A549 (cell line): ENCODE results near the gene TNFRSF19. TPM values are rescaled to one million over a fixed set of nuclear protein-coding genes. Genes with fewer than 3 reads are reported as not detected.
A peak's percentile ranks its signal among the peaks of the same experiment; 100 is the strongest.

Experiments
- ATAC-seq, 2 experiments: fragments of 200-7000 bp in 1 of 2; fragments of >200 bp in 1 of 2; cut with Nextera tagmentation in 1 of 2; cut with Tn5 transposase in 1 of 2; 3 replicates each; pipeline versions ENCODE4 v1.8.0 to v1.9.1; 2018 to 2020; ENCODE audit warnings: mild to moderate bottlenecking in 1 of 2, moderate library complexity in 1 of 2
- CTCF ChIA-PET: fragments of 300-600 bp; sonication (Branson Sonifier 250); formaldehyde crosslinking; extraction: SDS; loops from one replicate; lab custom pipeline; 2021; ENCODE audit warnings: antibody characterized with exemption, inconsistent platforms; lab: Yijun Ruan, JAX
- POLR2A ChIA-PET: fragments of 350-600 bp; formaldehyde crosslinking; extraction: SDS; loops from one replicate; lab custom pipeline; 2021; ENCODE audit warnings: antibody characterized with exemption, inconsistent platforms; lab: Yijun Ruan, JAX
- DNase-seq, 2 experiments: peaks; one replicate each; pipeline versions ENCODE4 v3.0.0 to v3.0.0-alpha.2; 2011 to 2016; ENCODE audit warnings: low read depth in 1 of 2, low spot score in 1 of 2
- FAIRE-seq: peaks from 2 replicates; lab custom pipeline; 2011; peaks lifted over from hg19 to GRCh38; lab: Jason Lieb, UNC
- H3K27ac ChIP-seq, 2 experiments: fragments of >200 bp; sonication (Bioruptor Twin); formaldehyde crosslinking; 3 replicates each; pipeline ENCODE4 v1.5.1; 2016 to 2017
- H3K4me1 ChIP-seq: fragments of >200 bp; sonication (Bioruptor Twin); formaldehyde crosslinking; 3 replicates; pipeline ENCODE4 v1.6.1; 2016
- H3K4me2 ChIP-seq: fragments of >200 bp; sonication (Bioruptor Twin); formaldehyde crosslinking; 3 replicates; pipeline ENCODE4 v1.6.1; 2016
- H3K4me3 ChIP-seq: fragments of >200 bp; sonication (Bioruptor Twin); formaldehyde crosslinking; 3 replicates; pipeline ENCODE4 v1.5.1; 2016
- H3K9me3 ChIP-seq: fragments of >200 bp; sonication (Bioruptor Twin); formaldehyde crosslinking; 3 replicates; pipeline ENCODE4 v1.6.1; 2016
- BHLHE40 ChIP-seq: IDR thresholded peaks from 2 replicates; pipeline ENCODE4 v1.6.1; 2012; ENCODE audit warnings: low read depth, low read length, inconsistent platforms
- CHD2 ChIP-seq: fragments of 150-350 bp; IDR thresholded peaks from 2 replicates; pipeline ENCODE4 v1.6.1; 2014; ENCODE audit warnings: low read length; ENCODE audit not compliant: partially characterized antibody
- CHD4 ChIP-seq: fragments of 200-600 bp; sonication (generic); IDR thresholded peaks from 2 replicates; pipeline ENCODE4 v1.6.1; 2016; ENCODE audit warnings: antibody characterized with exemption, mild to moderate bottlenecking, borderline replicate concordance
- EP300 ChIP-seq, 2 experiments: fragments of >200 bp; sonication (Bioruptor Twin); formaldehyde crosslinking; IDR thresholded peaks; 2 replicates in 1 of 2; 3 replicates in 1 of 2; pipeline ENCODE4 v1.6.1; 2016 to 2017
- ESRRA ChIP-seq: fragments of 150-350 bp; IDR thresholded peaks from 2 replicates; pipeline ENCODE4 v1.6.1; 2014; ENCODE audit warnings: mild to moderate bottlenecking, low read length, borderline replicate concordance
- GATA3 ChIP-seq: IDR thresholded peaks from 2 replicates; pipeline ENCODE4 v1.6.1; 2012; ENCODE audit warnings: borderline replicate concordance
- HDAC2 ChIP-seq: fragments of 200-600 bp; sonication (generic); IDR thresholded peaks from 2 replicates; pipeline ENCODE4 v1.6.1; 2016
- HMGXB4 ChIP-seq: fragments of 250-450 bp; sonication (Bioruptor Pico); IDR thresholded peaks from 2 replicates; pipeline ENCODE4 v1.5.0; 2021; ENCODE audit warnings: mild to moderate bottlenecking, moderate library complexity, borderline replicate concordance
- HOXB13 ChIP-seq: fragments of 250-450 bp; sonication (Bioruptor Pico); IDR thresholded peaks from 2 replicates; pipeline ENCODE4 v1.5.0; 2020; ENCODE audit warnings: low read depth, mild to moderate bottlenecking, moderate library complexity
- HOXB5 ChIP-seq: fragments of 250-450 bp; sonication (Bioruptor Pico); IDR thresholded peaks from 2 replicates; pipeline ENCODE4 v1.5.0; 2020; ENCODE audit warnings: mild to moderate bottlenecking, moderate library complexity
- JUN ChIP-seq, 2 experiments: fragments of >200 bp; sonication (Bioruptor Twin); formaldehyde crosslinking; IDR thresholded peaks; 2 replicates in 1 of 2; 3 replicates in 1 of 2; pipeline ENCODE4 v1.6.1; 2016 to 2017
- JUNB ChIP-seq: fragments of >200 bp; sonication (Bioruptor Twin); formaldehyde crosslinking; IDR thresholded peaks from 2 replicates; pipeline ENCODE4 v1.6.1; 2016
- KDM1A ChIP-seq: fragments of 200-600 bp; sonication (generic); IDR thresholded peaks from 2 replicates; pipeline ENCODE4 v1.6.1; 2016; ENCODE audit warnings: low read depth, mild to moderate bottlenecking
- KDM5A ChIP-seq: fragments of 200-600 bp; sonication (generic); IDR thresholded peaks from 2 replicates; pipeline ENCODE4 v1.6.1; 2016; ENCODE audit warnings: antibody characterized with exemption, mild to moderate bottlenecking
- MAX ChIP-seq: IDR thresholded peaks from 2 replicates; pipeline ENCODE4 v1.6.1; 2012
- MAZ ChIP-seq: fragments of 150-350 bp; IDR thresholded peaks from 2 replicates; pipeline ENCODE4 v1.6.1; 2014; ENCODE audit warnings: antibody characterized with exemption, low read depth, low read length, borderline replicate concordance
- NFE2L2 ChIP-seq: fragments of 150-350 bp; conservative IDR thresholded peaks from 2 replicates; pipeline ENCODE4 v1.6.1; 2014; ENCODE audit warnings: low read length
- POLR2A ChIP-seq: IDR thresholded peaks from 2 replicates; pipeline ENCODE4 v1.6.1; 2012; ENCODE audit warnings: mild to moderate bottlenecking, low read length
- RCOR1 ChIP-seq: fragments of 150-350 bp; IDR thresholded peaks from 2 replicates; pipeline ENCODE4 v1.6.1; 2014; ENCODE audit warnings: antibody characterized with exemption, low read length, low read depth
- RFX5 ChIP-seq: fragments of 450-650 bp; IDR thresholded peaks from 2 replicates; pipeline ENCODE4 v1.7.1; 2014; ENCODE audit warnings: antibody characterized with exemption, mild to moderate bottlenecking, moderate library complexity
- SMC3 ChIP-seq: fragments of >200 bp; sonication (Bioruptor Twin); formaldehyde crosslinking; IDR thresholded peaks from 3 replicates; pipeline ENCODE4 v1.6.1; 2018; ENCODE audit warnings: inconsistent platforms
- TFCP2L1 ChIP-seq: fragments of 250-450 bp; sonication (Bioruptor Pico); IDR thresholded peaks from 2 replicates; pipeline ENCODE4 v1.5.0; 2021; ENCODE audit warnings: mild to moderate bottlenecking
- TP53 ChIP-seq: fragments of 250-450 bp; sonication (Bioruptor Pico); IDR thresholded peaks from 2 replicates; pipeline ENCODE4 v1.5.0; 2021; ENCODE audit warnings: mild to moderate bottlenecking, moderate library complexity
- USF2 ChIP-seq: fragments of 450-650 bp; IDR thresholded peaks from 2 replicates; pipeline ENCODE4 v1.6.1; 2014; ENCODE audit warnings: antibody characterized with exemption
- ZFP36 ChIP-seq: fragments of 450-650 bp; IDR thresholded peaks from 2 replicates; pipeline ENCODE4 v1.6.1; 2014; ENCODE audit warnings: borderline replicate concordance; ENCODE audit not compliant: partially characterized antibody
- ZNF302 ChIP-seq: fragments of 250-450 bp; sonication (Bioruptor Pico); IDR thresholded peaks from 2 replicates; pipeline ENCODE4 v1.9.0; 2021; ENCODE audit warnings: inconsistent platforms, mild to moderate bottlenecking, moderate library complexity
- ZSCAN20 ChIP-seq: fragments of 250-450 bp; sonication (Bioruptor Pico); IDR thresholded peaks from 2 replicates; pipeline ENCODE4 v1.8.0; 2022; ENCODE audit warnings: mild to moderate bottlenecking, moderate library complexity
- WGBS: methylation state at CpG from one replicate; pipeline ENCODE4 v1.1.6; 2017; ENCODE audit errors: missing lambda C conversion rate; 5-methylcytosine and 5-hydroxymethylcytosine counted together
- polyA plus RNA-seq, 4 experiments: library from polyadenylated mRNA; depleted of rRNA in 3 of 4; stranded (reverse); fragments of >200 nt; fragmentation: RNase III in 1 of 4; extraction: RNeasy Plus Mini Kit Qiagen cat#74134 plus additional on column Dnase treatment in 1 of 4; gene quantifications; 2 replicates in 3 of 4; 3 replicates in 1 of 4; pipeline ENCODE4 v1.2.3, GENCODE V29; 2011 to 2017

TNFRSF19 gene
- polyA plus RNA-seq, 2 of the 4 experiments (the other 2 are of a cell fraction) = 1.2 to 1.9 TPM

DNA sequence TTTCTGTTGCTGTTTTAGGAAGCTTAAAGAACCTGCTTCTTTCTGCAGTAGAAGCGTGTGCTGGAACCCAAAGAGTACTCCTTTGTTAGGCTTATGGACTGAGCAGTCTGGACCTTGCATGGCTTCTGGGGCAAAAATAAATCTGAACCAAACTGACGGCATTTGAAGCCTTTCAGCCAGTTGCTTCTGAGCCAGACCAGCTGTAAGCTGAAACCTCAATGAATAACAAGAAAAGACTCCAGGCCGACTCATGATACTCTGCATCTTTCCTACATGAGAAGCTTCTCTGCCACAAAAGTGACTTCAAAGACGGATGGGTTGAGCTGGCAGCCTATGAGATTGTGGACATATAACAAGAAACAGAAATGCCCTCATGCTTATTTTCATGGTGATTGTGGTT lies 103.1 kb downstream of the TNFRSF19 start:
- no peak for TF ChIP-seq HOXB13 (CRISPR knock-in tag)
- TF ChIP-seq RFX5 = no peak
- TF ChIP-seq NFE2L2 = no peak
- TF ChIP-seq GATA3 = no peak
- no peak for TF ChIP-seq KDM5A
- TF ChIP-seq JUN (IDR thresholded peaks at IDR 0.05) = no peak
- TF ChIP-seq MAZ = no peak
- TF ChIP-seq JUNB = no peak
- no peak for TF ChIP-seq ZSCAN20 (CRISPR knock-in tag)
- TF ChIP-seq CHD4 = no peak
- TF ChIP-seq TFCP2L1 (CRISPR knock-in tag) = no peak
- no peak for TF ChIP-seq POLR2A
- no peak for TF ChIP-seq RCOR1
- no peak for TF ChIP-seq USF2
- no peak for TF ChIP-seq ZNF302
- 57% methylated on average over 4 of the region's 4 CpGs for WGBS
- ATAC-seq (no peak), FAIRE-seq (no peak), DNase-seq (no peak)
- H3K4me2 ChIP-seq = no peak overlapping the region
- no peaks in the 10 kb centered on the region for H3K9me3 ChIP-seq
- ChIA-PET CTCF (interaction anchor here (0.8 to 1.3 kb wide), 2 partner anchors 95 to 237 kb away, joined by 3 to 5 read pairs; no protein-coding TSS in a partner anchor), POLR2A (interaction anchor here (0.5 kb wide), 1 partner anchor 35 kb away, joined by 6 read pairs; no protein-coding TSS in a partner anchor)
- peaks cover 33% of the 10 kb centered on the region for H3K4me1 ChIP-seq
- H3K4me3 ChIP-seq = no peak overlapping the region
- no peak overlapping the region for H3K27ac ChIP-seq

- Histone ChIP-seq H3K4me2 (no peak overlapping the region), H3K4me1 (peaks cover 40% of the 10 kb centered on the region)
- TF ChIP-seq ZFP36 = no peak
- no peak for TF ChIP-seq HOXB13 (CRISPR knock-in tag)
- no peak for TF ChIP-seq RCOR1
- no peak for TF ChIP-seq CHD2
- no peak for TF ChIP-seq HDAC2
- no peak for TF ChIP-seq ESRRA
- no peak for TF ChIP-seq BHLHE40
- TF ChIP-seq TP53 (CRISPR knock-in tag) = no peak
- TF ChIP-seq JUN (IDR thresholded peaks at IDR 0.05) = no peak
- TF ChIP-seq HOXB5 (CRISPR knock-in tag) = no peak
- TF ChIP-seq KDM1A = no peak
- TF ChIP-seq, all 56 proteins: peak for 0
- FAIRE-seq (no peak), ATAC-seq (no peak), DNase-seq (no peak)
- no peak overlapping the region; a peak in 2 of 6 replicates for H3K27ac ChIP-seq
- POLR2A ChIA-PET = no interaction called here
- no peak overlapping the region for H3K4me3 ChIP-seq
- no peaks in the 10 kb centered on the region for H3K9me3 ChIP-seq
- CTCF ChIA-PET = no interaction called here
- 84% methylated on average over 8 of the region's 8 CpGs for WGBS
Measured at GRCh38 chr13:23673867-23674605, 103.8 kb downstream of the TNFRSF19 start.

- POLR2A ChIA-PET = no interaction called here
- Histone ChIP-seq H3K4me3 (no peak overlapping the region), H3K4me2 (peak overlapping the region; percentile 57), H3K9me3 (no peaks in the 10 kb centered on the region), H3K27ac (peak overlapping the region; percentile 38 to 56; a peak in 1 of 6 replicates), H3K4me1 (peaks cover 46% of the 10 kb centered on the region)
- CTCF ChIA-PET = interaction anchor here (1.5 kb wide), 1 partner anchor 33 kb away, joined by 3 read pairs; no protein-coding TSS in a partner anchor
- DNase-seq (peak; percentile 57 to 60), ATAC-seq (peak; percentile 73 to 90; a peak in 5 of 6 replicates), FAIRE-seq (no peak)
- WGBS = 27% methylated on average over 5 of the region's 5 CpGs
- TF ChIP-seq HMGXB4 (CRISPR knock-in tag) = no peak
- TF ChIP-seq BHLHE40 = 0 out of 2 replicates have a peak, but pooled peaks have one; percentile 21
- TF ChIP-seq SMC3 = no peak
- TF ChIP-seq HOXB5 (CRISPR knock-in tag) = no peak
- TF ChIP-seq EP300 (IDR thresholded peaks at IDR 0.05) = 0 out of 5 replicates have a peak, but pooled peaks of 1 of the 2 experiments have one; percentile 25
- peak; percentile 51; the same call in 1 of the 2 replicates for TF ChIP-seq JUNB
- no peak for TF ChIP-seq MAX
- TF ChIP-seq MAZ = no peak
Measured at GRCh38 chr13:23674795-23675640, 104.8 kb downstream of the TNFRSF19 start.
